IMR-90 (cell line): ENCODE results near the gene DPP8. TPM values are rescaled to one million over a fixed set of nuclear protein-coding genes. Genes with fewer than 3 reads are reported as not detected.

Source experiments
- ATAC-seq: fragments of 200-7000 bp; cut with Tn5 transposase; 2 replicates; pipeline ENCODE4 v1.9.1; 2020; ENCODE audit warnings: low read depth, mild to moderate bottlenecking, moderate library complexity
- BruUV-seq: library from RNA; stranded (reverse); fragments of 400-500 nt; replicated peaks from 2 replicates; lab custom pipeline; 2021; lab: Mats Ljungman, UMichigan
- CTCF ChIA-PET: fragments of 300-600 bp; formaldehyde crosslinking; extraction: SDS; loops from one replicate; lab custom pipeline; 2021; ENCODE audit warnings: antibody characterized with exemption; lab: Yijun Ruan, JAX
- POLR2A ChIA-PET: fragments of 300-600 bp; sonication (Branson Sonifier 250); formaldehyde crosslinking; loops from one replicate; lab custom pipeline; 2022; ENCODE audit warnings: antibody characterized with exemption; ENCODE audit not compliant: unreplicated experiment; lab: Charles Lee
- DNase-seq: peaks from one replicate; pipeline ENCODE4 v3.0.0; 2013
- H2AFZ ChIP-seq: replicated peaks from 2 replicates; pipeline ENCODE3; 2013; ENCODE audit warnings: low read length, mild to moderate bottlenecking; ENCODE audit not compliant: poor library complexity
- H2AK5ac ChIP-seq: 2 replicates; pipeline ENCODE4 v1.6.1; 2013; ENCODE audit warnings: low read depth, low read length, inconsistent platforms
- H2AK9ac ChIP-seq: replicated peaks from 2 replicates; pipeline ENCODE3; 2013; ENCODE audit warnings: mild to moderate bottlenecking, low read depth, low read length, moderate library complexity; ENCODE audit not compliant: poor library complexity
- H2BK120ac ChIP-seq: 2 replicates; pipeline ENCODE4 v1.6.1; 2013; ENCODE audit warnings: low read depth, low read length, inconsistent platforms
- H2BK15ac ChIP-seq: 3 replicates; pipeline ENCODE4 v1.6.1; 2013; ENCODE audit warnings: low read depth, low read length, inconsistent platforms
- H2BK20ac ChIP-seq: 2 replicates; pipeline ENCODE4 v1.6.1; 2013; ENCODE audit warnings: low read depth, mild to moderate bottlenecking, inconsistent platforms, low read length, moderate library complexity
- H2BK5ac ChIP-seq: 2 replicates; pipeline ENCODE4 v1.6.1; 2013; ENCODE audit warnings: mild to moderate bottlenecking, low read depth, low read length, inconsistent platforms; ENCODE audit not compliant: poor library complexity, severe bottlenecking
- H3K14ac ChIP-seq: replicated peaks from 2 replicates; pipeline ENCODE4 v1.6.1; 2013; ENCODE audit warnings: low read depth, low read length, inconsistent platforms
- H3K18ac ChIP-seq: 2 replicates; pipeline ENCODE4 v1.6.1; 2013; ENCODE audit warnings: low read depth, low read length, control low read depth
- H3K23ac ChIP-seq: 2 replicates; pipeline ENCODE4 v1.6.1; 2013; ENCODE audit warnings: low read depth, low read length, inconsistent platforms
- H3K27ac ChIP-seq: 2 replicates; pipeline ENCODE4 v1.5.1; 2013; ENCODE audit warnings: mild to moderate bottlenecking, control low read depth, low read length; ENCODE audit not compliant: insufficient read depth
- H3K27me3 ChIP-seq: 2 replicates; pipeline ENCODE4 v1.6.1; 2013; ENCODE audit warnings: low read length; ENCODE audit not compliant: control insufficient read depth, insufficient read depth
- H3K36me3 ChIP-seq: 2 replicates; pipeline ENCODE4 v1.6.1; 2013; ENCODE audit warnings: low read length, mixed read lengths; ENCODE audit not compliant: control insufficient read depth, insufficient read depth
- H3K4ac ChIP-seq: 2 replicates; pipeline ENCODE4 v1.6.1; 2013; ENCODE audit warnings: low read depth, low read length, inconsistent platforms
- H3K4me1 ChIP-seq: 2 replicates; pipeline ENCODE4 v1.6.1; 2013; ENCODE audit warnings: low read length, mixed read lengths; ENCODE audit not compliant: control insufficient read depth, insufficient read depth
- H3K4me2 ChIP-seq: 2 replicates; pipeline ENCODE4 v1.6.1; 2013; ENCODE audit warnings: low read depth, mild to moderate bottlenecking, control low read depth, low read length, moderate library complexity
- H3K4me3 ChIP-seq: 2 replicates; pipeline ENCODE4 v1.5.1; 2013; ENCODE audit warnings: low read depth, mild to moderate bottlenecking, control low read depth, low read length, moderate library complexity; ENCODE audit not compliant: insufficient read depth
- H3K56ac ChIP-seq: 2 replicates; pipeline ENCODE4 v1.6.1; 2013; ENCODE audit warnings: low read length, inconsistent platforms; ENCODE audit not compliant: insufficient read depth; ENCODE audit errors: extremely low read depth
- H3K79me1 ChIP-seq, 2 experiments: 2 replicates each; pipeline ENCODE4 v1.6.1; 2013; ENCODE audit warnings: low read length in 2 of 2, inconsistent platforms in 1 of 2, low read depth in 1 of 2
- H3K9ac ChIP-seq: 2 replicates; pipeline ENCODE4 v1.6.1; 2013; ENCODE audit warnings: low read depth, low read length, control low read depth
- H3K9me1 ChIP-seq: 2 replicates; pipeline ENCODE4 v1.6.1; 2013; ENCODE audit warnings: low read length, inconsistent platforms; ENCODE audit not compliant: insufficient read depth
- H3K9me3 ChIP-seq: 2 replicates; pipeline ENCODE4 v1.6.1; 2013; ENCODE audit warnings: low read length; ENCODE audit not compliant: control insufficient read depth, insufficient read depth
- H4K20me1 ChIP-seq: 2 replicates; pipeline ENCODE4 v1.6.1; 2013; ENCODE audit warnings: low read length, inconsistent platforms; ENCODE audit not compliant: insufficient read depth
- H4K5ac ChIP-seq: 2 replicates; pipeline ENCODE4 v1.6.1; 2013; ENCODE audit warnings: mild to moderate bottlenecking, low read depth, low read length, control low read depth
- H4K8ac ChIP-seq, 2 experiments: 2 replicates each; pipeline ENCODE4 v1.6.1; 2013; ENCODE audit warnings: low read depth in 2 of 2, low read length in 2 of 2, control low read depth in 1 of 2, inconsistent platforms in 1 of 2
- H4K91ac ChIP-seq: 2 replicates; pipeline ENCODE4 v1.6.1; 2013; ENCODE audit warnings: low read depth, low read length, inconsistent platforms; ENCODE audit not compliant: insufficient read depth
- MAZ ChIP-seq: IDR thresholded peaks from 2 replicates; pipeline ENCODE4 v1.6.1; 2012; ENCODE audit warnings: low read depth, mild to moderate bottlenecking, low read length, improper control_type of control experiment, moderate library complexity, borderline replicate concordance
- NFE2L2 ChIP-seq: fragments of 150-350 bp; IDR thresholded peaks from 2 replicates; pipeline ENCODE4 v1.6.1; 2016; ENCODE audit warnings: low read depth, mild to moderate bottlenecking, low read length
- POLR2A ChIP-seq: IDR thresholded peaks from 2 replicates; pipeline ENCODE4 v1.6.1; 2012; ENCODE audit warnings: mild to moderate bottlenecking, low read depth, low read length
- RCOR1 ChIP-seq: IDR thresholded peaks from 2 replicates; pipeline ENCODE4 v1.6.1; 2012; ENCODE audit warnings: mild to moderate bottlenecking, low read length, improper control_type of control experiment; ENCODE audit not compliant: insufficient replicate concordance
- WGBS, 2 experiments: methylation state at CpG; one replicate each; pipeline versions ENCODE4 v1.1.5 to v1.1.7; 2013; ENCODE audit warnings: missing lambda C conversion rate in 2 of 2; ENCODE audit not compliant: insufficient read length in 1 of 2; ENCODE audit errors: extremely low coverage in 2 of 2; 5-methylcytosine and 5-hydroxymethylcytosine counted together
- dilution Hi-C: fragments of 300-500 bp; cut with HindIII; formaldehyde crosslinking; loops from one replicate; pipeline ENCODE4 v1.14.3; 2018; ENCODE audit warnings: low sequenced_read_pairs; ENCODE audit not compliant: unreplicated experiment
- in situ Hi-C: fragments of 300-500 bp; cut with MboI; formaldehyde crosslinking; loops from 3 replicates; pipeline ENCODE4 v1.14.3; 2019; ENCODE audit warnings: low sequenced_read_pairs, inconsistent platforms, mixed read lengths
- intact Hi-C: fragments of 100-400 bp; cut with micrococcal nuclease; formaldehyde crosslinking; loops from 2 replicates; pipeline ENCODE4 v1.10.0; 2022
- polyA plus RNA-seq, 3 experiments: library from polyadenylated mRNA; depleted of rRNA; stranded (reverse); fragments of >200 nt; gene quantifications; 2 replicates each; pipeline ENCODE4 v1.2.3, GENCODE V29; 2012; ENCODE audit warnings: low replicate concordance in 1 of 3
- total RNA-seq: library from RNA; depleted of rRNA; stranded (reverse); fragments of >200 nt; gene quantifications from 2 replicates; pipeline ENCODE4 v1.2.3, GENCODE V29; 2012

The DPP8 gene
- total and polyA plus RNA-seq, 2 of the 4 experiments (the other 2 are of a cell fraction): 10.7 to 29.4 TPM

DNA sequence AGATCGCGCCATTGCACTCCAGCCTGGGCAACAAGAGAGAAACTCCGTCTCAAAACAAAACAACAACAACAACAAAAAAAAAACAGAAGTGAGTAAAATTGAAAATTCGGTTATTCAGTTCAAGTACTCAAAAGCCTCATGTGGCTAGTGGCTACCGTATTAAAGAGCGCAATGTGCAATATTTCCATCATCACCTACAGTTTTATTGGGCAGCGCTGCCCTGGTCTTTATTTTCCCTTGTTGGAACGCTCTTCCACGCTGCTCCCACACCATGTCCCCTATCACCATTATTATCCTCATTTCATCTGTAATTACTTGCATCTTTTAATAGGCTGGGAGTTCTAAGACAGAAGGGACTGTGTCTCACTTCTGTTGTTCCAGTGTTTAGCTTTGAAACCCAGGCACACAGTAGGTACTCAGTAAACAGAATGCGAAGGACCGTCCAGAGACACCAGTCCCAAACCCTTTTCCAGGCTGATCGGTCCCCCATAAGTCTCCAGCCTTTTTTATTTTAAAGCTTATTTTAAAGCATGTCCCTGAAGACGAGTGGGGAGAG lies 12.4 kb upstream of the DPP8 start:
- Histone ChIP-seq H3K4ac (peak overlapping the region; percentile 59), H3K18ac (peak overlapping the region; percentile 48), H3K36me3 (peaks cover 2% of the 10 kb centered on the region; the same call in 1 of the 2 replicates), H2BK15ac (peak overlapping the region; percentile 51; the same call in 2 of the 3 replicates), H3K9ac (peak overlapping the region; percentile 79), H3K9me1 (peaks cover 18% of the 10 kb centered on the region), H4K91ac (peak overlapping the region; percentile 69; the same call in 1 of the 2 replicates), H3K4me1 (peaks cover 10% of the 10 kb centered on the region), H3K79me1 (peaks cover 15 to 37% of the 10 kb centered on the region in 2 experiments), H4K8ac (peak overlapping the region; percentile 61 to 86), H3K27ac (peak overlapping the region; percentile 54), H2BK5ac (peak overlapping the region; percentile 6), H4K5ac (peak overlapping the region; percentile 74), H2BK20ac (peak overlapping the region; percentile 6; the same call in 1 of the 2 replicates), H3K4me3 (peak overlapping the region; percentile 41), H4K20me1 (peaks cover 26% of the 10 kb centered on the region), H2AFZ (peak overlapping the region; percentile 88), H2BK120ac (peak overlapping the region; percentile 38; the same call in 1 of the 2 replicates), H3K9me3 (no peaks in the 10 kb centered on the region), H2AK9ac (no peak overlapping the region), H3K56ac (peak overlapping the region; percentile 63), H3K27me3 (no peaks in the 10 kb centered on the region), H3K4me2 (peak overlapping the region; percentile 64), H2AK5ac (no peak overlapping the region), H3K14ac (peak overlapping the region; percentile 58; the same call in 1 of the 2 replicates), H3K23ac (peak overlapping the region; percentile 82)
- ATAC-seq (peak; percentile 2), DNase-seq (no peak)
- in situ Hi-C loops: no loop called here
- intact Hi-C loops: loop anchor here (2.0 kb wide), 1 partner anchor 13 kb away; the partner anchor contains the start of gene DPP8
- dilution Hi-C loops: no loop called here
- ChIA-PET CTCF (interaction anchor here (0.6 to 1.6 kb wide), 3 partner anchors 13 to 1252 kb away, joined by 3 to 4 read pairs (median 3); no protein-coding TSS in a partner anchor), POLR2A (no interaction called here)
- no TSS peak for BruUV-seq
- TF ChIP-seq POLR2A: no peak
- no peak for TF ChIP-seq NFE2L2
- no peak for TF ChIP-seq RCOR1
- TF ChIP-seq MAZ: no peak
- 13% methylated on average over 6 of the region's 13 CpGs; no CpG with 5 or more reads in 1 of the 2 experiments for WGBS, 2 experiments
